Activated CD8-positive, alpha-beta memory T cell treated with anti-CD3 and anti-CD28 coated beads for 36 hours (primary cell): ENCODE measurements around the gene ADSS1. TPM values are rescaled to one million over a fixed set of nuclear protein-coding genes. Genes with fewer than 3 reads are reported as not detected.

Experiments used
- CTCF ChIA-PET: fragments of 350-600 bp; sonication (Branson Sonifier 250); formaldehyde crosslinking; loops from one replicate; lab custom pipeline; 2021; ENCODE audit warnings: antibody characterized with exemption; lab: Charles Lee
- POLR2A ChIA-PET: fragments of 350-600 bp; sonication (Branson Sonifier 250); formaldehyde crosslinking; loops from one replicate; lab custom pipeline; 2021; ENCODE audit warnings: antibody characterized with exemption; lab: Charles Lee
- total RNA-seq, 2 experiments: library from RNA; stranded (reverse); gene quantifications; one replicate each; pipeline ENCODE4 v1.2.3, GENCODE V29; 2021

ADSS1 gene
- total RNA-seq, 2 experiments from 2014 or later = 1.7 to 1.8 TPM

GRCh38 chr14:104706733-104707607, 17.1 kb upstream of the ADSS1 start:
- POLR2A ChIA-PET = no interaction called here
- CTCF ChIA-PET = interaction anchor here (0.7 to 1.5 kb wide), 3 partner anchors 9 to 59 kb away, joined by 3 read pairs; partner anchors contain the start of gene ADSS1

- ChIA-PET POLR2A (no interaction called here), CTCF (interaction anchor here (1.0 to 1.6 kb wide), 5 partner anchors 15 to 57 kb away, joined by 3 to 6 read pairs (median 5); partner anchors contain the start of genes ADSS1 and SIVA1)
Observed at GRCh38 chr14:104707608-104708595, 16.1 kb upstream of the ADSS1 start.

GRCh38 chr14:104708606-104709268, 15.3 kb upstream of the ADSS1 start:
- CTCF ChIA-PET = interaction anchor here (0.6 to 1.6 kb wide), 11 partner anchors 14 to 69 kb away, joined by 3 to 7 read pairs (median 4); partner anchors contain the start of genes ADSS1 and SIVA1
- POLR2A ChIA-PET = no interaction called here

GRCh38 chr14:104709387-104710039, 14.5 kb upstream of the ADSS1 start:
- ChIA-PET POLR2A (no interaction called here), CTCF (interaction anchor here (0.6 to 1.6 kb wide), 11 partner anchors 14 to 69 kb away, joined by 3 to 7 read pairs (median 4); partner anchors contain the start of genes ADSS1 and SIVA1)

- CTCF ChIA-PET = interaction anchor here (1.3 to 1.4 kb wide), 2 partner anchors 47 to 53 kb away, joined by 3 to 4 read pairs; no protein-coding TSS in a partner anchor
- POLR2A ChIA-PET = no interaction called here
Observed at GRCh38 chr14:104710071-104710735, 13.8 kb upstream of the ADSS1 start.

GRCh38 chr14:104712881-104713734, 10.9 kb upstream of the ADSS1 start:
- ChIA-PET POLR2A (no interaction called here), CTCF (no interaction called here)

GRCh38 chr14:104714066-104714465, 10.0 kb upstream of the ADSS1 start:
- POLR2A ChIA-PET = no interaction called here
- CTCF ChIA-PET = no interaction called here

- ChIA-PET POLR2A (no interaction called here), CTCF (no interaction called here)
Observed at GRCh38 chr14:104714681-104715080, 9.3 kb upstream of the ADSS1 start.

- CTCF ChIA-PET = no interaction called here
- POLR2A ChIA-PET = no interaction called here
Observed at GRCh38 chr14:104715416-104715815, 8.6 kb upstream of the ADSS1 start.

GRCh38 chr14:104715871-104716270, 8.2 kb upstream of the ADSS1 start:
- ChIA-PET CTCF (interaction anchor here (1.2 kb wide), 1 partner anchor 10 kb away, joined by 3 read pairs; no protein-coding TSS in a partner anchor), POLR2A (no interaction called here)

GRCh38 chr14:104717137-104717536, 6.9 kb upstream of the ADSS1 start:
- CTCF ChIA-PET = interaction anchor here (1.2 kb wide), 1 partner anchor 11 kb away, joined by 3 read pairs; no protein-coding TSS in a partner anchor
- POLR2A ChIA-PET = no interaction called here

- ChIA-PET CTCF (no interaction called here), POLR2A (no interaction called here)
Observed at GRCh38 chr14:104717646-104718045, 6.4 kb upstream of the ADSS1 start.

- ChIA-PET POLR2A (no interaction called here), CTCF (no interaction called here)
Observed at GRCh38 chr14:104718147-104718546, 5.9 kb upstream of the ADSS1 start.

GRCh38 chr14:104718871-104719270, 5.2 kb upstream of the ADSS1 start:
- ChIA-PET POLR2A (no interaction called here), CTCF (no interaction called here)

GRCh38 chr14:104719343-104719742, 4.7 kb upstream of the ADSS1 start:
- ChIA-PET CTCF (no interaction called here), POLR2A (no interaction called here)

- ChIA-PET CTCF (interaction anchor here (2.1 kb wide), 1 partner anchor 13 kb away, joined by 6 read pairs; no protein-coding TSS in a partner anchor), POLR2A (no interaction called here)
Observed at GRCh38 chr14:104721505-104722431, 2.3 kb upstream of the ADSS1 start.
